GM10248 (cell line): ENCODE data around the gene MVB12B.
"Not testable (repeated sequence)": the region's sequence is repeated elsewhere in the genome, so short reads cannot be mapped to it uniquely, and the experiment has no call there.

Source experiments
- CTCF ChIA-PET: fragments of 300-600 bp; sonication (Branson Sonifier 250); formaldehyde crosslinking; extraction: SDS; loops from one replicate; lab custom pipeline; 2021; ENCODE audit warnings: antibody characterized with exemption; lab: Yijun Ruan, JAX
- POLR2A ChIA-PET: fragments of 350-650 bp; sonication (Branson Sonifier 250); formaldehyde crosslinking; extraction: SDS; loops from one replicate; lab custom pipeline; 2020; ENCODE audit warnings: antibody characterized with exemption; lab: Yijun Ruan, JAX
- DNase-seq: peaks from one replicate; pipeline ENCODE4 v3.0.0; 2012; ENCODE audit errors: extremely low spot score
- TF ChIP-seq, protein P1 (sequence below): IDR thresholded peaks from 2 replicates; pipeline ENCODE4 v1.5.1; 2012; ENCODE audit warnings: mild to moderate bottlenecking, low read depth; ENCODE audit errors: extremely low read depth, missing control alignments, control extremely low read depth

The MVB12B gene, protein sequence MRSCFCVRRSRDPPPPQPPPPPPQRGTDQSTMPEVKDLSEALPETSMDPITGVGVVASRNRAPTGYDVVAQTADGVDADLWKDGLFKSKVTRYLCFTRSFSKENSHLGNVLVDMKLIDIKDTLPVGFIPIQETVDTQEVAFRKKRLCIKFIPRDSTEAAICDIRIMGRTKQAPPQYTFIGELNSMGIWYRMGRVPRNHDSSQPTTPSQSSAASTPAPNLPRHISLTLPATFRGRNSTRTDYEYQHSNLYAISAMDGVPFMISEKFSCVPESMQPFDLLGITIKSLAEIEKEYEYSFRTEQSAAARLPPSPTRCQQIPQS

DNA sequence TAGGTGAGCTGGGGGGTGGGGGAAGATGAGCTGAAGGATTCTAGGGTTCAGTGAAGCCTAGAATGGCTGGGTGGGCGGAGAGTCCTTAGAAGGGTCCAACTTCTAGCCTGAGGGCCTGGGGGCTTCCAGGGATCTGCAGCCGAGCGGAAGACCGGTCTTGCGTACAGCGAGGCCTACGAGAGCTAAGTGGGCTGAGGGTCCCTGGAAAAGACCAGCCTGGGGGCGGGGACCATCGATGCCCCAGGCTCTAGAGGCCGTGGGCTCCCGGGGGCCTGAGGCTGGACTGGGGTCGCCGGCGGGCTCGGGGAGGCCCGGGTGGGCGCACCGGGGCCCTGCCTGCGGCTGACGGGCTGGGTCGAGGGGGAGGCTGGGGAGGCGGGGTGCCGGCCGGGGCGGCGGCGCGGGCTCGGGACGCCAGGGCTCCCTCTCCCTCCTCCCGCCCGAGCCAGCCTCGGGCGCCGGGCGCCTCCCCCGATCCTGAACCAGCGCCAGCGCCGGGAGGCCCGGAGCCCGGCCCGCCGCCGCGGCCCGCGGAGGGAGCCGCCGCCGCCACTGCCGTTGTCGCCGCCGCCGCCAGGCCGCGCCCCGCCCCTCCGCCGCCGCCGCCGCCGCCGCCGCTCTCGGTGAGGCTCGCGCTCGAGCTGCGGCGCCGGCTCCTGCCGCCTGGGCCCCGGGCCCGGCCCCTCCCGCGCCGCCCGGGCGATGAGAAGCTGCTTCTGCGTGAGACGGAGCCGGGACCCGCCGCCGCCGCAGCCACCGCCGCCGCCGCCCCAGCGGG lies at the start of gene MVB12B:
Gene MVB12B (plus strand): TSS at position 602 of the 778 bp plus-strand sequence. CDS start 101 bp downstream, at position 703.
- TF ChIP-seq, protein P1, sequence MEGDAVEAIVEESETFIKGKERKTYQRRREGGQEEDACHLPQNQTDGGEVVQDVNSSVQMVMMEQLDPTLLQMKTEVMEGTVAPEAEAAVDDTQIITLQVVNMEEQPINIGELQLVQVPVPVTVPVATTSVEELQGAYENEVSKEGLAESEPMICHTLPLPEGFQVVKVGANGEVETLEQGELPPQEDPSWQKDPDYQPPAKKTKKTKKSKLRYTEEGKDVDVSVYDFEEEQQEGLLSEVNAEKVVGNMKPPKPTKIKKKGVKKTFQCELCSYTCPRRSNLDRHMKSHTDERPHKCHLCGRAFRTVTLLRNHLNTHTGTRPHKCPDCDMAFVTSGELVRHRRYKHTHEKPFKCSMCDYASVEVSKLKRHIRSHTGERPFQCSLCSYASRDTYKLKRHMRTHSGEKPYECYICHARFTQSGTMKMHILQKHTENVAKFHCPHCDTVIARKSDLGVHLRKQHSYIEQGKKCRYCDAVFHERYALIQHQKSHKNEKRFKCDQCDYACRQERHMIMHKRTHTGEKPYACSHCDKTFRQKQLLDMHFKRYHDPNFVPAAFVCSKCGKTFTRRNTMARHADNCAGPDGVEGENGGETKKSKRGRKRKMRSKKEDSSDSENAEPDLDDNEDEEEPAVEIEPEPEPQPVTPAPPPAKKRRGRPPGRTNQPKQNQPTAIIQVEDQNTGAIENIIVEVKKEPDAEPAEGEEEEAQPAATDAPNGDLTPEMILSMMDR: no peak
- ChIA-PET CTCF (interaction anchor here (0.9 to 1.2 kb wide), 3 partner anchors 9 to 20 kb away, joined by 3 to 4 read pairs (median 3); no protein-coding TSS in a partner anchor), POLR2A (no interaction called here)
- DNase-seq: peak; percentile 63

DNA sequence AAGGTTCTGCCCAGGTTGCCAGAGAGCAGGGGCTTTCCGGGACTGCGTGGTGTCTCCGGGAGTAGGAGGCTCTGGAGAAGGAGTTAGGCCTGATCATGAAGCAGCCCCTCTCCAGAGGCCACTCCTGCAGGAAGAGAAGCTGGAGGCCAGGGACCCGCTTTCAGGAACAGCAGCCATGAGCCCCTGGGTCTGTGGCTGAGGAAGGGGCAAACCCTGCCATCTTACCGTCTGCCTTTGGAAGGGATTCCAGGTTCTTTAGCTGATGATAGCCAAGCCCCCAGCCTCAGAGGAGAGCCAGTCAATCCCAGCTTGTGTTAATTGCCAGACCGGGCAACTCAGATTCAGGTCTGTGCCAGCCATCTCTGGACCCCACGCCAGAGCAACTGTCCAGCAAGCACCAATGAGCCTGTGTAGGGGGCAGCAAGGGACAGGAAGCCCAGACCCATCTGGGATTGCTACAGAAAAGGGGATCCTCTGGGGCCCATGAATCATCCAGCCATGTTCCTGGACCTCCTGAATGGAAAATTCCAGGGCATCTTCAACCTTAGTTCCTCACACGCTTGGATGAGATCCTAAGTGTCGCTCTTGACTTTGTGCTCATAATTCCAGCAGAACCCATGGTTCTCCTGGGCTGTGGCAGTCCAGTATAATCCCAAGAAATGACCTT lies 42.7 kb upstream of the MVB12B start:
- CTCF ChIA-PET: interaction anchor here (1.0 kb wide), 1 partner anchor 18 kb away, joined by 4 read pairs; no protein-coding TSS in a partner anchor
- no peak for DNase-seq
- POLR2A ChIA-PET: no interaction called here
- TF ChIP-seq, protein P1: no peak

DNA sequence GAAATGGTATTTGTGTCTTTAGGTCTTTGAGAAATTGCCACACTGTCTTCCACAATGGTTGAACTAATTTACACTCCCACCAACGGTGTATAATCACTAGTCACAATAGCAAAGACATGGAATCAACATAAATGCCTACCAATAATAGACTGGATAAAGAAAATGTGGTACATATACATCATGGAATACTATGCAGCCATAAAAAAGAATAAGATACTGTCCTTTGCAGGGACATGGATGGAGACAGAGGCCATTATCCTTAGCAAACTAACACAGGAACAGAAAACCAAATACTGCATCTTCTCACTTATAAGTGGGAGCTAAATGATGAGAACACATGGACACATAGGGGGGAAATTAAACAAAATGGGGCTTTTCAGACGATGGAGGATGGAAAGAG lies 41.0 kb upstream of the MVB12B start:
- POLR2A ChIA-PET, DNase-seq: not testable (repeated sequence)
- CTCF ChIA-PET: interaction anchor here (1.0 kb wide), 1 partner anchor 8 kb away, joined by 3 read pairs; no protein-coding TSS in a partner anchor

DNA sequence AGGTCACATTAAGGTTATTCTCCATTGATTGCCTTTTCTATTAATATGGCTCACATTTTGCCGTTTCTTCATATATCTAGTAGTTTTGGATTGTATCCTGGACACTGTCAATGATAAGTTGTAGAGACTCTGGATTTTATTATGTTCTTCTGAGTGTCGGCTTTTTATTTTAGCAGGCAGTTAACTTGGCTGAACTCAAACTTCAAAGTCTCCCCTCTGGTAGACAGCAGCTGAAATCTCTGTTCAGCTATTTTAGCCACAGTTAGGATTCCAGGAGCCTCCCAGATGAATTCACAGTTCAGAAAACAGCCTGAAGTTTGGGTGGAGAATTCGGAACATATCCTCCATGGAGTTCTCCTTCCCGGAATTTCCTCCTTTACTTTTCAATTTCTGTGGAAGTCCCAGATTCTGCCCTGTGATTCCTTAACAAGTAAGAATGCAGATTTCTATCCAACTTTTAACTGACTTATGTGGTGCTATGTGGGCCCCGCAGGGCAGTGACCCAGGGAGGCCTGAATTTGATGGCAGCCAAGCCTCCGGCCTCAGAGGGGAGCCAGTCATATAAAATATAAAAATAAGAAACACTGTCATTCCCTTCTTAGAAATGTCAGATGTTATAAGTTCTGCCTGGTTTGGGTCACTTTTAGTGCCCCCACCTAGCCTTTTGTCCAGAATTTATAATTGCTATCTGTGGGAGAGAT lies 39.3 kb upstream of the MVB12B start:
- POLR2A ChIA-PET: no interaction called here
- CTCF ChIA-PET: no interaction called here
- TF ChIP-seq, protein P1: no peak
- no peak for DNase-seq

DNA sequence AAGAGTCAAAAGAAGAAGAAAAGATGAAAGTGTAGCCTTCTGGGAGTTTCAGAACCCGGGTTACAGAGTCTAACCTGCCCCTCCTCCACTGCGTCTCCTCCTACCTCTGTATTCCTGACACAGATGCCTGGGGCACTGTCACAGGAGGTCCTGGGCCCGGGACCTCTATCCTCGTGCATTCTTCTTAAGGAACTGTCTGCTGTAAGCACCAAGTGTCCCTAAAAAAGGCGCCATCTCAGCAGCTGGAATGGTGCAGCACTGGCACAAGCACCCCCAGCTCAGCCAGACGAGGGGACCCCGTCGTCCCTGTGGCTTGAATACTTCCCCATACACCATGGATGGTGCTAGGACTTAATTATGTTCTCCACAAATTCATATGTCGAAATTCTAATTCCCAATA lies 35.8 kb upstream of the MVB12B start:
- ChIA-PET CTCF (no interaction called here), POLR2A (no interaction called here)
- TF ChIP-seq, protein P1: no peak
- no peak for DNase-seq

DNA sequence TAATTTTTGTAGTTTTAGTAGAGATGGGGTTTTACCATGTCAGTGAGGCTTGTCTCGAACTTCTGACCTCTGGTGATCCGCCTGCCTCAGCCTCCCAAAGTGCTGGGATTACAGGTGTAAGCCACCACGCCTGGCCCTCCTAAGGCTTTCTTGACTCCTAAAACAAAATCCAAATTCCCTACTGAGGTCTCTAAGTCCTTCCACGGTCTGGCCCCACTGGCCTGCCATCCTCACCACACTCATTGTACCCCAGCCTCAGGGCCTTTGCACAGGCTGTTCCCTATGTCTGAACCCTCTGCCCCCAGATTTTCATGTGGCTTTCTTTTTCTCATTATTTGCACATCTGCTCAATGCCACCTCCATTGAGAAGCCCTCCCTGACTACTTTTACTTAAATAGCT lies 34.7 kb upstream of the MVB12B start:
- POLR2A ChIA-PET: no interaction called here
- CTCF ChIA-PET: interaction anchor here (1.2 to 2.2 kb wide), 2 partner anchors 11 to 17 kb away, joined by 3 to 8 read pairs; no protein-coding TSS in a partner anchor
- TF ChIP-seq, protein P1: no peak
- no peak for DNase-seq
